ENCODE results near the gene PTGIR. TPM values are rescaled to one million over a fixed set of nuclear protein-coding genes. Genes with fewer than 3 reads are reported as not detected.
A peak's percentile ranks its signal among the peaks of the same experiment; 100 is the strongest.

Gene PTGIR
- total RNA-seq, 1 donor from 2014 or later, result 218 TPM

- H3K27me3 Mint-ChIP-seq (ENCODE audit: low read depth), result peaks cover 41% of the 10 kb centered on the region
- intact Hi-C loops (cut with micrococcal nuclease), result no loop called here
- peaks cover 6% of the 10 kb centered on the region for H3K4me1 Mint-ChIP-seq (ENCODE audit: low read depth)
- H3K4me3 Mint-ChIP-seq (ENCODE audit: low read depth), result no peak overlapping the region
- H3K27ac Mint-ChIP-seq, result no peak overlapping the region
- H3K36me3 Mint-ChIP-seq (ENCODE audit: low read depth), result peaks cover 7% of the 10 kb centered on the region
- H3K9me3 Mint-ChIP-seq, result no peaks in the 10 kb centered on the region
- no peak for DNase-seq (ENCODE audit: low spot score)
Measured at GRCh38 chr19:46650445-46650844, 25.6 kb upstream of the PTGIR start.

GRCh38 chr19:46648961-46649960 is 24.4 kb upstream of the PTGIR start:
- DNase-seq (ENCODE audit: low spot score), result no peak
- Mint-ChIP-seq H3K4me1 (ENCODE audit: low read depth) (peaks cover 6% of the 10 kb centered on the region), H3K4me3 (ENCODE audit: low read depth) (no peak overlapping the region), H3K27ac (no peak overlapping the region), H3K36me3 (ENCODE audit: low read depth) (peaks cover 7% of the 10 kb centered on the region), H3K9me3 (no peaks in the 10 kb centered on the region), H3K27me3 (ENCODE audit: low read depth) (peaks cover 44% of the 10 kb centered on the region)
- intact Hi-C loops (cut with micrococcal nuclease), result no loop called here

GRCh38 chr19:46648060-46648960 is 23.4 kb upstream of the PTGIR start:
- Mint-ChIP-seq H3K36me3 (ENCODE audit: low read depth) (peaks cover 7% of the 10 kb centered on the region), H3K27me3 (ENCODE audit: low read depth) (peaks cover 44% of the 10 kb centered on the region), H3K4me3 (ENCODE audit: low read depth) (no peak overlapping the region), H3K9me3 (no peaks in the 10 kb centered on the region), H3K4me1 (ENCODE audit: low read depth) (peaks cover 6% of the 10 kb centered on the region), H3K27ac (no peak overlapping the region)
- intact Hi-C loops (cut with micrococcal nuclease), result no loop called here
- DNase-seq (ENCODE audit: low spot score), result no peak

GRCh38 chr19:46646402-46646801 is 21.5 kb upstream of the PTGIR start:
- Mint-ChIP-seq H3K27me3 (ENCODE audit: low read depth) (peaks cover 47% of the 10 kb centered on the region), H3K9me3 (no peaks in the 10 kb centered on the region), H3K4me1 (ENCODE audit: low read depth) (peaks cover 6% of the 10 kb centered on the region), H3K36me3 (ENCODE audit: low read depth) (peaks cover 7% of the 10 kb centered on the region), H3K27ac (no peak overlapping the region), H3K4me3 (ENCODE audit: low read depth) (no peak overlapping the region)
- intact Hi-C loops (cut with micrococcal nuclease), result no loop called here
- DNase-seq (ENCODE audit: low spot score), result no peak

DNA sequence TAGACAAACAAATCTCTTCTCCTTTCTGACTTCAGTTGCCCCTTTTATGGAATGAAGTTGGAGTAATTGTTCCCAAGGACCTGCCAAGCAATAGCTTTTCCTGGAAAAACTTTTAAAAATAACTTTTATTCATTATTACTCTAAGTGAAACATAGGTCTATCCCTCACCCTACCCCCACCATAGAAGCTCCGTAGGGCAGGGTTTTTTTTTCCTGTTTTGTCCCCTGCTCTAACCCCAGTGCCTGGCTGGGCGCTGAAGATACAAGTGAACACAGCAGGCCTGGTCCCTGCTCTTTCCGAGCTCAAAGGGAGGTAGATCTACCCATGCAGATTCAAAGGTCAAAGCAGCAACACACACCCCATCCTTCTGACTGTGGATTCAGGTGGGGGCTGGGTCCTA is 19.8 kb upstream of the PTGIR start:
- peaks cover 7% of the 10 kb centered on the region for H3K36me3 Mint-ChIP-seq (ENCODE audit: low read depth)
- no peak overlapping the region for H3K4me3 Mint-ChIP-seq (ENCODE audit: low read depth)
- no peaks in the 10 kb centered on the region for H3K9me3 Mint-ChIP-seq
- no peak overlapping the region for H3K27ac Mint-ChIP-seq
- H3K27me3 Mint-ChIP-seq (ENCODE audit: low read depth), result peaks cover 38% of the 10 kb centered on the region
- intact Hi-C loops (cut with micrococcal nuclease), result no loop called here
- peaks cover 8% of the 10 kb centered on the region for H3K4me1 Mint-ChIP-seq (ENCODE audit: low read depth)
- DNase-seq (ENCODE audit: low spot score), result no peak

DNA sequence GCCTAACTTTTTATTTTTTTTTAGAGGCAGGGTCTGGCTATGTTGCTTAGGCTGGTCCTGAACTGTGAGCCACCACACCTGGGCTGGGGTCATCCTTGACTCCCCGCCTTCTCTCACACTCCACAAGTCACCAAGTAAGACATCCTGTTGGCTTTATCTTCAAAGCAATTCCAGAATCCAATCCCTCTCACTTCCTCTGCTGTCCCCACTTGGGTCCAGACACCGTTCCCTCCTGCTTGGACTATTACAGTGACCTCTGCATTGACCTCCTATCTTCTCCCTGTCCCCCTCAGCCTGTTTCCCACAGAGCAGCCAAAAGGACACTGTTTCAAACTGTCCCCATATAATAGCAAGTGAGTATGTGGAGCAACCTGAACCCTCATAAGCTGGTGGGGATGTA is 15.8 kb upstream of the PTGIR start:
- intact Hi-C loops (cut with micrococcal nuclease), result no loop called here
- Mint-ChIP-seq H3K27ac (no peak overlapping the region), H3K27me3 (ENCODE audit: low read depth) (peaks cover 19% of the 10 kb centered on the region), H3K4me3 (ENCODE audit: low read depth) (peak overlapping the region; percentile 40), H3K4me1 (ENCODE audit: low read depth) (peaks cover 4% of the 10 kb centered on the region), H3K9me3 (no peaks in the 10 kb centered on the region), H3K36me3 (ENCODE audit: low read depth) (no peaks in the 10 kb centered on the region)
- DNase-seq (ENCODE audit: low spot score), result no peak

DNA sequence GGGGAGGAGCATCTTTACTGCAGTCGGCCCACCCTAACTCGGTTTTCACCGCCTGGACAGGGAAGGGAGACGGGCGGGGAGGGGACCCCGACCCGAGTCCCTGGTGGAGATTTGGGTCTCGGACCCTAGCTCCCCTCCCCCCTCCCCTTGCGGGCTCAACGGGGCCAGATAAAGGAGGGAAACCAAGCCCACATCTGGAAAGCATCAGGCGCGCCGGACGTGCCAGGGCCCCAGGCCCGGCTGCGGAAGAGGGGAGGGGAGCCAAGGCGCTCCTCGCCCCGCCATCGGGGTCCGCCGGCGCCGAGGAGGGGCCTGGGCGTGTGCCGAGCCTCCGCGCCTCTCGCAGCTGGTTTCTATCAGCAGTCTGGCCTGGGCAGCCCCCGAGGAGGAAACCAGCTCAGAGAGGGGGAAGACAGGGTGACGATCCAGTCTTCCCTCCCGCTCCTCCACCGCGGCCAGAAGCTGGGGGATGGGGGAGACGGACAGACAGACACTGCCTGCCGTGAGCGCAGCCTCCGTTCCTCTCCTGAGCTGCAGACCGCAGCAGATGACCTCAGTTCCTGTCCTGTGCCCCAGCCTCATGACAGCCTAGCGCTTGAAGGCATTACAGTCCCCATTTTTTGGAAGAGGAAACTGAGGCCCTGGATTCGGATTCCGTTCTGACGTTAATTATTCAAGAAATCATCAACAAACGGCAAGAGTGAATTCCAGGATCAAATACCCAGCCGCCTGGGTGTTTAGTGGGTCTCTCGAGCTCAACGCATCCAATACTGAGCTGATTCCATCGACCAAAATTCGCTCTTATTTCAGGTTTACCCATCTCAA is 14.7 kb upstream of the PTGIR start:
- peaks cover 12% of the 10 kb centered on the region for H3K27me3 Mint-ChIP-seq (ENCODE audit: low read depth)
- no peak overlapping the region for H3K4me3 Mint-ChIP-seq (ENCODE audit: low read depth)
- no peak for DNase-seq (ENCODE audit: low spot score)
- peaks cover 6% of the 10 kb centered on the region for H3K4me1 Mint-ChIP-seq (ENCODE audit: low read depth)
- H3K9me3 Mint-ChIP-seq, result no peaks in the 10 kb centered on the region
- intact Hi-C loops (cut with micrococcal nuclease), result no loop called here
- H3K27ac Mint-ChIP-seq, result no peak overlapping the region
- H3K36me3 Mint-ChIP-seq (ENCODE audit: low read depth), result no peaks in the 10 kb centered on the region

DNA sequence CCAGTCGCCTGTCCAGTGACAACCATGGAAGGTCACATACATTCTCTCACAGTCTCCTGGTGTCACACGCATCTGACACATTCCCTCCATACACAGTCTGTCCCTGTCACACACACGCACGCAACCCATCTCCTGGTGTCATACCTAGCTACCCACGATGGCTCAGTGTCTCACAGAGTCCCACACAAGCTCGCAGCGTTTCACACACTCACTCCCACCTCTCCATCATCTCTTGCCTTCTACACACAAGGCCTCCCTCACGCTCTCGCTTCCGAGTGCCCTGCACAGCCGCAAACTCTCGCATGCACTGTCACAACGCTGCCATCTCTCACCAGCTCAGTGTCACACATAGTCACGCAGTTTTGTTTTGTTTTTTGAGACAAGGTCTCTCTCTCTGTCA is 12.3 kb upstream of the PTGIR start:
- Mint-ChIP-seq H3K4me3 (ENCODE audit: low read depth) (no peak overlapping the region), H3K9me3 (no peaks in the 10 kb centered on the region), H3K36me3 (ENCODE audit: low read depth) (peaks cover 6% of the 10 kb centered on the region), H3K4me1 (ENCODE audit: low read depth) (peaks cover 14% of the 10 kb centered on the region), H3K27me3 (ENCODE audit: low read depth) (peaks cover 6% of the 10 kb centered on the region), H3K27ac (no peak overlapping the region)
- DNase-seq (ENCODE audit: low spot score), result no peak
- intact Hi-C loops (cut with micrococcal nuclease), result no loop called here

- Mint-ChIP-seq H3K9me3 (no peaks in the 10 kb centered on the region), H3K27me3 (ENCODE audit: low read depth) (peaks cover 6% of the 10 kb centered on the region), H3K4me3 (ENCODE audit: low read depth) (peak within 1 kb of the TSS; percentile 75), H3K27ac (peak within 1 kb of the TSS; percentile 4), H3K36me3 (ENCODE audit: low read depth) (peaks cover 6% of the 10 kb centered on the region), H3K4me1 (ENCODE audit: low read depth) (peaks cover 14% of the 10 kb centered on the region)
- intact Hi-C loops (cut with micrococcal nuclease), result no loop called here
- no peak for DNase-seq (ENCODE audit: low spot score)
Measured at GRCh38 chr19:46635920-46636761, 11.3 kb upstream of the PTGIR start, which contains the start of gene GNG8. TSS of gene GNG8 (minus strand) at chr19:46636202. CDS start at chr19:46634682, 1,520 bp downstream.

GRCh38 chr19:46634656-46635218 is 9.8 kb upstream of the PTGIR start:
- DNase-seq (ENCODE audit: low spot score), result no peak
- H3K36me3 Mint-ChIP-seq (ENCODE audit: low read depth), result peaks cover 6% of the 10 kb centered on the region
- peak overlapping the region; percentile 75 for H3K4me3 Mint-ChIP-seq (ENCODE audit: low read depth)
- H3K27me3 Mint-ChIP-seq (ENCODE audit: low read depth), result peaks cover 2% of the 10 kb centered on the region
- no peak overlapping the region for H3K27ac Mint-ChIP-seq
- intact Hi-C loops (cut with micrococcal nuclease), result loop anchor here (1.0 kb wide), 1 partner anchor 27 kb away; the partner anchor contains the start of gene DACT3
- H3K4me1 Mint-ChIP-seq (ENCODE audit: low read depth), result peaks cover 13% of the 10 kb centered on the region
- H3K9me3 Mint-ChIP-seq, result no peaks in the 10 kb centered on the region

DNA sequence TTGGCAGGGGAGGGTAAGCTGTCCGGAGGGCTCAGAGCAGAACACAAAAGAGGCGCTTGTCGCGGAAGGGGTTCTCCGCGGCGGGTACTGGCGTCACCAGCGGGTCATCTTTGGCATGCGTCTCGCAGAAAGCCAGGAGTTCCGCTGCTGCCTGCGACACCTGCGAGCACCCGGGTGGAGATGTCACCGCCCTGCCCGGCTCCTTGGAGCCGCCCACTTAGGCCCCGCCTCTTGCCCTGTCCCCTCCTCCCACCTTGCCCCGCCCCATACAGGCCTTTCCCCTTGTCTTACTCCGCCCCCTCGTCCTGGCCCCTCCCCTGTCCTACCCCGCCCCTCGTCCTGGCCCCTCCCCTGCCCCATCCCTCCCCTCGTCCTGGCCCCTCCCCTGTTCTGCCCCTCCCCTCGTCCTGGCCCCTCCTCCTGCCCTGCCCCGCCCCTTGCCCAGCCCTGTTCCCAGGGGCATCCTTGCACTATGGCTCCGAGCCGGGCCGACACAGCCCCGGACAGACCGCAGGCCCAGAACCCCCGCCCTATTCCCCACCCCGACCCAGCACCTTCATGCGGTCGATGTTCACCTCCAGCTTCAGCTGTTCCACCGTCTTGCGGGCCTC is 9.3 kb upstream of the PTGIR start:
- DNase-seq (ENCODE audit: low spot score), result peak; percentile 94
- Mint-ChIP-seq H3K4me1 (ENCODE audit: low read depth) (peaks cover 13% of the 10 kb centered on the region), H3K27ac (peak overlapping the region; percentile 34), H3K9me3 (no peaks in the 10 kb centered on the region), H3K36me3 (ENCODE audit: low read depth) (peaks cover 6% of the 10 kb centered on the region), H3K27me3 (ENCODE audit: low read depth) (peaks cover 2% of the 10 kb centered on the region), H3K4me3 (ENCODE audit: low read depth) (peak overlapping the region; percentile 80)
- intact Hi-C loops (cut with micrococcal nuclease), result loop anchor here (1.0 kb wide), 1 partner anchor 27 kb away; the partner anchor contains the start of gene DACT3

All from activated T-helper 2 cell treated with anti-CD3 and anti-CD28 coated beads, Interferon-gamma antibody, Interleukin-2, Interleukin-4, amounts not matched to agents 10 μg/mL and 5 μg/mL and 100 μg/mL, durations not matched to agents 14 hours and 24 hours and 36 hours (primary cell).